ENCODE results near the gene SKIC8. TPM values are rescaled to one million over a fixed set of nuclear protein-coding genes. Genes with fewer than 3 reads are reported as not detected.
A peak's percentile ranks its signal among the peaks of the same experiment; 100 is the strongest.

The SKIC8 gene
- total RNA-seq, 1 experiment from 2014 or later, result 87.1 TPM

DNA sequence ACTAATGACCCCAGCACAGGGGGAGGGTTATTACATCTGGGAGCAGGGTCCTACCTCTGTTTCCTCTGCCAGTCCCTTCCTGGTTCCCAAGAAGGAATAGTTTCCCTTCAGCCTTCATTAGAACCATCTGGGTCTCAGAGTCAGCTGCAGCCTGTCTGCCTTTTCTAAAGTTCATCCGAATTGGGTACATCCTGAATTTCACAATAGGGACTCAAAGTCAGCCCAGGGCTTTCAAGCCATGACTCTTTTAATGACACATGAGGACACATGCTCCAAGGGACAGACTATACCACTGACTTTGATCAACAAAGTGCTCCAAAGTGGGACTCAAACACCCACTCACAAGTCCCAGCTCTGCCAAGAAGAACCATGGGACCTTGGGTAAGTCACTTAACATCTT is 28.1 kb upstream of the SKIC8 start:
- Histone ChIP-seq H3K4me3 (ENCODE audit: insufficient read depth, low read depth, low read length) (no peak overlapping the region), H3K36me3 (replicated peaks; ENCODE audit: control insufficient read depth, insufficient read depth, low read length) (no peaks in the 10 kb centered on the region), H3K27me3 (ENCODE audit: control insufficient read depth, insufficient read depth, low read length) (no peaks in the 10 kb centered on the region)
- no peak for DNase-seq

DNA sequence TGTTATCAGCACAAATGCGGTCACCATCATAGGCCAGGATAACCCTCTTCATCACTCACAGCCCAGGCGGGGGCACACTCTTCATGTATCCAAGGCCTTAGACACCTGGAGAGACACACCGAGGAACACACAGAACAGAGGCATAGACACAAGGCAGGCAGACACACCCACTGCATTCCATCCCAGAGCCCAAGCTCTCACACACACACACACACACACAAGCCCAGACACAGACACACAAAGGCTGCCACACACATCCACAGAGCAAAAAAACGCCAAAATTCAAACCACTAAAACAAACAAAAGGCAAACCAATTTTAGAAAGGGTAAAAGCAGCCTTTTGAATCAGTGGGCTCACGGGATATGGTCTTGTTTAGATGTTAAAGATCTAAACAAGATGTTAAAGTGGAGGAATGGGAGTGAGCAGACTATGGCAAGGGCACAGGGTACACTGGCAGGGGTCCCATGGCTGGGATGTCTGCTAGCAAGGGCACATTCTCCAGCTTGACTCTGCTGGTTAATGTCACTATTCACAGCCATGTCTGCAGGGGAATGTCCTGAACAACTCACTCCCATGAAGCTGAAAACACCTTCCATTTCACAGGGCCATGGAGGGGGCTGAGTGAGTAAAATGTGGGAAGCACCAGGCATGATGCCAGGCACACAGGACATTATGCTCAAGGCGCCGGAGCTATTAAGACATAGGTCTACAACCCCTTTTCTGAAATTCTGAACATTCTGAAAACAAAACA is 25.9 kb upstream of the SKIC8 start:
- peak; percentile 37 for DNase-seq
- no peaks in the 10 kb centered on the region for H3K36me3 ChIP-seq (replicated peaks; ENCODE audit: control insufficient read depth, insufficient read depth, low read length)

DNA sequence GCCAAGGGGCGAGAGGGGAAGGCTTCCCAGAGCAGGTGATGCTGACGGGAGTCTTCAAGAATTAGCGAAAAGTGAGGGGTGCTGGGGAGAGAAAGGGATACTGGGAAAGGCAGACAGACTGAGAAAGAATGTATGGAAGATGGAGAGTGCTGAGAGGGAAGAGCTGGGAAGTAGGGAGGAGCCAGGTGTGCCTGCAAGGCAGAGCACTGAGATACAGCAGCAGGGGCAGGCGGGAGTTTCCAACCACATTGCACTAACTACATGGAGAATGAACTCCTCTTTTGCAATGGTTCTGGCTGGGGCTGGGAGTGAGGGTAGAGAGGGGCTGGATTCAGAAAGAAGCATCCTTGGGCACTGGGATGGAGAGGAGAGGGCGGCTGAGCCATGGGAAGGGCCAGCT is 24.7 kb upstream of the SKIC8 start:
- Histone ChIP-seq H3K27me3 (ENCODE audit: control insufficient read depth, insufficient read depth, low read length) (no peaks in the 10 kb centered on the region), H3K36me3 (replicated peaks; ENCODE audit: control insufficient read depth, insufficient read depth, low read length) (no peaks in the 10 kb centered on the region), H3K4me3 (ENCODE audit: insufficient read depth, low read depth, low read length) (no peak overlapping the region)
- peak; percentile 38 for DNase-seq

More for the DNA sequence above, 25.9 kb upstream of the SKIC8 start:
- Histone ChIP-seq H3K27me3 (ENCODE audit: control insufficient read depth, insufficient read depth, low read length) (no peaks in the 10 kb centered on the region), H3K4me3 (ENCODE audit: insufficient read depth, low read depth, low read length) (no peak overlapping the region)

DNA sequence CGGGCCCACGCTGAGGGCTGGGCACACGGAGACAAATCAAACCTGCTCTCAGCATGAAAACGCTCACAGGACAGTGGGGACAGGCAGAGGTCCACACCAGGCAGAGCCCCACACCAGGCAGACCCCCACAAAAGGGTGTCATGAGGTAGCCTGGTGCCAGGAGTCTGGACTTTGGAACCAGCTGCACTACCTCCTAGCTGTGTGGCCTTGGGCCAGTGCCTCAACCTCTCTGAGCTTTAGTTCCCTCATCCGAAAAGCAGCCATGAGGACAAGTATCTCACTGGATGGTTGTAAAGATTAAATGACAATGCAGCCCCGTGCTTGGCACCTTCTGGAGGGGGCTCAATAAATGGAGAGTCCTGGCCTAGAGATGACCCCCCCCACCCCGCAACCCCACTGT is 24.3 kb upstream of the SKIC8 start:
- no peaks in the 10 kb centered on the region for H3K36me3 ChIP-seq (replicated peaks; ENCODE audit: control insufficient read depth, insufficient read depth, low read length)
- H3K4me3 ChIP-seq (ENCODE audit: insufficient read depth, low read depth, low read length), result no peak overlapping the region
- no peaks in the 10 kb centered on the region for H3K27me3 ChIP-seq (ENCODE audit: control insufficient read depth, insufficient read depth, low read length)

DNA sequence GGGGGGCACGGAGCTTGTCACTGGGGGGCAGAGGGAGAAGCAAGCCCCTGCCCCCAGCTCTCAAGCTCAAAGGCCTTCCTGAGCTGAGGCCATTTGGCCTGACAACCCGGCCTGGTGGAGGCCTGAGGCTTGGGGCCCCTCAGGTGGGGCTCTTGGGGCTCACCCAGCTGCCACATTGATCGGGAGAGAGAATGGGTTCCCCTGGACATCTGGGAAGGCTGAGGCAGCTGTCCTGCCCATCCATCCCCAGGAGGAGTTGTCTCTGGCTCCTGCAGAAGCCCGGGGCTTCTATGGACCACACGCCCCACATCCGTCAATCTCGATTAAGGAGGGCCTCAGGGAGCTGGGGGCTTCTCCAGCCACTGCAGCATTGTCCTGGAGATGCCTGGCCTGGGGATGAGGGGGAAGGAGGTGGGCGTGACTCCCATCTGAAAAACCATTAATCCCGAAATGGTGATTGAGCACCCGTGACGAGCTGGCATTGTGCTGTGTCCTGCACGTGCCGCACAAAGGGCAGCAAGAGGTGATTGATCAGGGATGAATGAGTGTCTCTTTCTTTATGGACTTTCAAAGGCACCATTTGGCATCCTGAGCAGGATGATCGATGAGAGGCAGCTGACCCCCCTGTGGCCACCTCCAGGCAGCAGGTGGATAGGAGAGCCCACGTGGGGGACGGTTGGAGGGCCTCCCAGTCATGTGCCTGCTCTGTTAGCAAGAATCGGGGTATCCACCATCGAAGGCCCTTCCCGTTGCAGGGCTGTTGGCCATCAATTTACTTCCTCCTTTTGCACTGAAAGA is 23.5 kb upstream of the SKIC8 start:
- Histone ChIP-seq H3K36me3 (replicated peaks; ENCODE audit: control insufficient read depth, insufficient read depth, low read length) (no peaks in the 10 kb centered on the region), H3K4me3 (ENCODE audit: insufficient read depth, low read depth, low read length) (no peak overlapping the region), H3K27me3 (ENCODE audit: control insufficient read depth, insufficient read depth, low read length) (no peaks in the 10 kb centered on the region)
- peak; percentile 56 for DNase-seq

More for the DNA sequence above, 24.3 kb upstream of the SKIC8 start:
- DNase-seq, result no peak

DNA sequence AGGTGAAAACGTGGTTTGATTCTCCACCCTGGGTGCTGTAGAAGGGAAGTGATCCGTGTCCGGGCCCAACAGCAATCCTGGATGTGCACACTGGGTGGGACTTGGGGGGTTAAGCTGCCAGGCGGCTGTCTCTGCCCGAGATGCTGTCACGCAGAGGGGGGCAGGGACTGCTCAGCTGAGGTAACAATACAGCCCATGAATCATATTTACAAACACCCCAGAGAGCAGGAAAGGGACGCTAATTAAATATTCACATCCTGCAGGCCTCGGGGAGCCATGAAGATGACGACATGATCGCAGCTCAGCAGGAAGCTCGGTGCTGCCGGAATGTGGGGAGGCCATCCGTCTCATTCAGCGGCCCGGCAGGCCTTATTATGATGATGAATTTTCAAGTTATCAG is 22.8 kb upstream of the SKIC8 start:
- H3K4me3 ChIP-seq (ENCODE audit: insufficient read depth, low read depth, low read length), result no peak overlapping the region
- DNase-seq, result peak; percentile 76
- no peaks in the 10 kb centered on the region for H3K27me3 ChIP-seq (ENCODE audit: control insufficient read depth, insufficient read depth, low read length)
- no peaks in the 10 kb centered on the region for H3K36me3 ChIP-seq (replicated peaks; ENCODE audit: control insufficient read depth, insufficient read depth, low read length)

DNA sequence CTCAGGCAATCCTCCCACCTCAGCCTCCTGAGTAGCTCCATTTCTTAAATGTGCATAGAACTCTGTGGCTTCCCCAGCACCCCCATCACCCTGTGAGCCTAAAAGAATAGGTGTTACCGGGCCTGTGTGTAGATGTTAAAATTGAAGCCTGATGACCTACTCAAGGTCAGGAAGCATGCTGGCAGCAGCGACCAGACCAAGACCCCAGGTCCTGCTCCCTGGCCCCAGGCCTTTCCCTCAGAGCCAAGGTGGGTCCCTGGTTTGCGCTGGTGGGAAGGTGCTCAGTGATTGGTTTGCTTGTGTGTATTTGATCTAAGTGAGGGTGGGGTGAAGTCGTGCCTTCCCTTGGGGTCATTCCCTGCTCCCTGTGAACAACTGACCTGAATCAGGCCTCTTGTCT is 22.4 kb upstream of the SKIC8 start:
- H3K27me3 ChIP-seq (ENCODE audit: control insufficient read depth, insufficient read depth, low read length), result no peaks in the 10 kb centered on the region
- DNase-seq, result peak; percentile 52
- no peak overlapping the region for H3K4me3 ChIP-seq (ENCODE audit: insufficient read depth, low read depth, low read length)
- no peaks in the 10 kb centered on the region for H3K36me3 ChIP-seq (replicated peaks; ENCODE audit: control insufficient read depth, insufficient read depth, low read length)

DNA sequence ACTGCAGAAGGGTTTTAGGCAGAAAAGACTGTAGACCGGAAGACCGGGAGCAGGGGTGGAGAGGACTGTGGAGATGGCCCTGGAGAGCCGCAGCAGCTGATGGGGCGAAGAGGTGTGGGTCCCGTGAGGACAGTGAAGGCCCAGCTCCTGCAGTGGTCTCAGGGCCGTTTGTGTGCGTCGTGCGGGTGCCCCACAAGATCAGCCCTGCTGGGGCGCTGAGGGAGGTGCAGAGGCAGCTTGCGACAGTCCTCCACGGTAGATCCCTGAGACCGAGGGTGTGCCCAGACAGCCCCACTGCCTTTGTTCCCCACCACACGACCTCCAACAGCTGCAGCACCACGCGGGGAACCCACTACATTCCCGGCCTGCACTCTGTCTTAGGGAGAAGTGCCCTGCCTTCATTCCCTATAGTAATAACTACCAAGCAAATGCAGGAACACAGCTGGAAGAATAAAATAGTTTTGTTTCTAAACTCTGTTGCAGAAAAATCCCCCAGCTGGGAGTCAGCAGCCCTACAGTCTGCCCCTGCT is 21.7 kb upstream of the SKIC8 start:
- DNase-seq, result peak; percentile 62
- no peak overlapping the region for H3K4me3 ChIP-seq (ENCODE audit: insufficient read depth, low read depth, low read length)

DNA sequence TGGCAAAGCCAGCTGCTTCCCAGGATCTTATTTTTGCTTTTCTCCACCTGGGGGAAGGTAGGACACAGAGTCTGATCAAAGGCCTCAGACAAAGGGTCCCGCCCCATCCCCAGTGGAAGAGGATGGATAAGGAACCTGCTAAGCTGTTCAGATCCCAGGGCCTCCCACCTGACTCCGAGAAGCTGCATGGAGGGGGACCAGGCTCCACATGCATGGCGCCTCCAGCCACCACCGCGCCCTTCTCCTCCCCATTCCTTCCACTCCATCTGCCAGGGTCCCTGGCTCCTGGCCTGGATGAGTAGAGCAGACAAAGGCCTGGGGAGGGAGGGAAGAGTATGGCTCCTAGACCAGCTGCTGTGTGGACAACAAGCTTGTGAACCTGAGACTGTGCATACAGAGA is 20.8 kb upstream of the SKIC8 start:
- Histone ChIP-seq H3K4me3 (ENCODE audit: insufficient read depth, low read depth, low read length) (no peak overlapping the region), H3K27me3 (ENCODE audit: control insufficient read depth, insufficient read depth, low read length) (no peaks in the 10 kb centered on the region), H3K36me3 (replicated peaks; ENCODE audit: control insufficient read depth, insufficient read depth, low read length) (no peaks in the 10 kb centered on the region)
- DNase-seq, result peak; percentile 39

More for the DNA sequence above, 21.7 kb upstream of the SKIC8 start:
- Histone ChIP-seq H3K36me3 (replicated peaks; ENCODE audit: control insufficient read depth, insufficient read depth, low read length) (no peaks in the 10 kb centered on the region), H3K27me3 (ENCODE audit: control insufficient read depth, insufficient read depth, low read length) (no peaks in the 10 kb centered on the region)

DNA sequence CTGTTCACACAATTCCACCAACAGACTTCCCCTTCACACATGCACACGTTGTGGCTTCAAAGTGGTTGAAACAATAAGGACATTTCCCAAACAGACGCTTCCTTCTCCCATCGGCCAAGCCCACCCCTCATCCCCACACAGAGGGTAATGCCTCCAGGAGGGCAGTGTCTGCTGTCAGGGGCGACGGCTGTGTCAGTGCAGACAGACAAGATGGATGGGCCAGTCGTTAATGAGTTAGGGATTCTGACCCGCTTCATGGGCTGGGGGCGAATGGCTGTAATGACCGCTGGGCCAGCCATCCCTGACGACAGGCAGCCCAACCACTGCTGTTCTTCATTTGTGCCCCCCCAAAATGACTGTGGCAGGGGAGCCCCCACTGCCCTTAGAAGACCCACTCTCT is 20.2 kb upstream of the SKIC8 start:
- no peaks in the 10 kb centered on the region for H3K36me3 ChIP-seq (replicated peaks; ENCODE audit: control insufficient read depth, insufficient read depth, low read length)
- no peak for DNase-seq
- H3K4me3 ChIP-seq (ENCODE audit: insufficient read depth, low read depth, low read length), result no peak overlapping the region
- H3K27me3 ChIP-seq (ENCODE audit: control insufficient read depth, insufficient read depth, low read length), result no peaks in the 10 kb centered on the region

DNA sequence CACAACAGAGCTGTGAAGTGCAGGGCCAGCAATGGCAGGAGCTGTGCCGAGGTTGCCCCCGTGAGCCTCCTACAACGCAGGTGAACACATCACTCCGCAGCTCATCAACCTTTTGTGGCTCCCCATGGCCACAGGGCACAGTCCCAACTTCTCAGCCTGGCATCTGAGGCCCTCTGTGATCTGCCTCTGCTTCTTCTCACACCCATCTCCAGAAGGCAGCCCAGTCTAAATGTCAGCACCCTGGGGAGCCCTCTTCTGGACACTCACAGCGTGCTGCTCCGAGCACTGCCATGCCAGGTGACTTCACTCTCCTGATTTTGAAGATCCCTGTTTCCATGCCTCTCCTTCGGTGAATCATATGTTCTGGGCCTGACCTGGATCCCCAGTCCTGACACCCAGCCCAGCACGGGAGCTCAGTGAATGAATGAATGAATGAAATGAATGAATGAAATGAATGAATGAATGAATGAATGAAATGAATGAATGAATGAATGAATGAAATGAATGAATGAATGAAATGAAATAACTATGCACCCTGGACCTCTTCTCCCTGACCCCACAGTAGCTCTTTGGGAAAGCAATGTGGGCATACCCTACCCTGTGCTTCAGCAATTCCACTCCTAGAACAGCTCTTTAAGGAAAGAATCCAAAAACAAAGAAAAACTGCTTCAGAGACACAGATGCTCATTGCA is 17.9 kb upstream of the SKIC8 start:
- no peak for DNase-seq
- no peak overlapping the region for H3K4me3 ChIP-seq (ENCODE audit: insufficient read depth, low read depth, low read length)
- H3K36me3 ChIP-seq (replicated peaks; ENCODE audit: control insufficient read depth, insufficient read depth, low read length), result no peaks in the 10 kb centered on the region
- H3K27me3 ChIP-seq (ENCODE audit: control insufficient read depth, insufficient read depth, low read length), result no peaks in the 10 kb centered on the region

DNA sequence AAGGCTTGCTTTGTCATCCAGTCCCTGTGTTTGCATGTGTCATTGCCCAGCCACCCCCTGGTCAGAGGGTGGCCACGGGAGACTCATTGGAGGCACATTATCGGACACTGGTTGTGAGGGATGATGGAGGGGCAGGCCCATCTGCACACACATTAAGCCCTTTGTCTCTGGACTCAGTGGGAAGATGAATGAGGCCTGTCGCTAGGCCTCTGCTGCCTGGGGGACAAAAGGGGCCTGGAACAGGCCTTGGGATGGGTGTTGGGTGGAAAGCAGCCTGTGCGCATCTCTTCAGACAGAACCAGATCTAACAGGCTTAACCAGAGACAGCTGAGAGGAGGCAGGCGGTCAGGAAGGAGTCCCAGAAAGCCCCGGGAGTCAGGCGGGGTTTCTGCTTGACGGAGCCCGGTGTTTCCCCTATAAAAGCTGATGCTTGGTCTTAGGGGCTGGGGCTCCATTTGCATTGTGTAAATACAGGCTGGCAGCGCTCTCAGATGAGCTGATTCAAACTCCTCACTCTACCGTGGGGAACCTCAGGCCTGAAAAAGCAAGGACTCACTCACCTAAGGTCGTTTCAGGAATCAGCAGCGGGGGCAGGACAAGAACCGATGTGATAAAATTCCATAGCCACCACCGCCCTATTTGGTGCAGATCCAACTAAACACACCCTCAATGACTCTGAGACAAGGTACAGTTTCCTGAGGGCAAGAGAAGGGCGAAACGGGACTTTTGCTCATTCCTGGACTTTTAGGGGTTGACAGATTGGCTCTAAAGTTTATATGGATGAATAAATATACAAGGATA is 17.1 kb upstream of the SKIC8 start:
- Histone ChIP-seq H3K4me3 (ENCODE audit: insufficient read depth, low read depth, low read length) (no peak overlapping the region), H3K36me3 (replicated peaks; ENCODE audit: control insufficient read depth, insufficient read depth, low read length) (no peaks in the 10 kb centered on the region), H3K27me3 (ENCODE audit: control insufficient read depth, insufficient read depth, low read length) (no peaks in the 10 kb centered on the region)
- peak; percentile 80 for DNase-seq

DNA sequence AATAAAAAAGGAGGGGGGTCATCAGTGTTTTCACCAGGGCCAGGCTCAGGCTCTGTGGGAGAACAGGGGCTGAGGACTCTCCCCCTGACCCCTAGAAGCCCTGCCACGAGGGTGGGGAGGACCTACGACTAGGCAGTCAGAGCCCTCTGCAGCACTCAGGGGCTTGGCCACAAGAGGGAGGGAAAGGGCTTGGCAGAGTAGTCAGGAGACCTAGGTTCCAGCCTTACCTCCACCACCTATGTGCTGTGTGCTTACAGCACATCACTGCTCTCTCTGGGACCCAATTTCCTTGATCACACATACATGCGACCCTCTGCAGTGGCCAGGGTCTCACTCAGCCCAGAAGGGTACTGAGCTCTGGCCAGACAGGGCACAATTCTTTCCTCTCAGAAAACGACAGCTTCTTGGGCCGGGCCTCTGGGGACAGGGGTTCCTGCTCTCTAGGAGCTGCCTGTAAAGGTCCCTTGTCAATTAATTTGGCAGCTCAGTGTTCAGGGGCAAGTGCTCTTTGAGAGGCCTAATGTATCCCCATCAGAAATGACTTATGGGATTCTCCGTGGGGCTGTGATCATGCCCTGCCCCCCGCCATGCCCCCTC is 16.4 kb upstream of the SKIC8 start:
- H3K27me3 ChIP-seq (ENCODE audit: control insufficient read depth, insufficient read depth, low read length), result no peaks in the 10 kb centered on the region
- peak; percentile 88 for DNase-seq
- no peak overlapping the region for H3K4me3 ChIP-seq (ENCODE audit: insufficient read depth, low read depth, low read length)
- no peaks in the 10 kb centered on the region for H3K36me3 ChIP-seq (replicated peaks; ENCODE audit: control insufficient read depth, insufficient read depth, low read length)

DNA sequence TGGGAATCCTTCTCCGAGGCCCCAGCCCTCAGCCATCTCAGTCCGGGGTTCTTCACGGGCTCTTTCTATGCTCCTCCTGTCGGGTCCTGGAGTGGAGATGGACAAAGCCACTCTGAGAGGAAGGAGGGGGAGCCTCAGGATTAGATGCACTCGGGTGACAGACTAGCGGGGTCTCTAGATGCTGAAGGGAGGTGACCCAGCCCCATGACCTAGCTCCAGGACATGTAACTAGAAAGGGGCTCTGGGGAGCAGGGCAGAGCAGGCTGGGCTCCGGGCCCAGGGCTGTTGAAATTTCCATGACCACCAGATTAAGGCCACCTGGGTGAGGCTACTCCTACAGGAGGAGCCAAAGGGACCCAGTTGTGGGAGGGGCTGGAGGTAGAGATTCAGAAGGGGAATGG is 14.8 kb upstream of the SKIC8 start:
- H3K4me3 ChIP-seq (ENCODE audit: insufficient read depth, low read depth, low read length), result no peak overlapping the region
- H3K27me3 ChIP-seq (ENCODE audit: control insufficient read depth, insufficient read depth, low read length), result no peaks in the 10 kb centered on the region
- H3K36me3 ChIP-seq (replicated peaks; ENCODE audit: control insufficient read depth, insufficient read depth, low read length), result no peaks in the 10 kb centered on the region
- peak; percentile 56 for DNase-seq

Data from H7 (cell line).